HG03342 (cell line): ENCODE data around the gene DNAL4.
A peak's percentile ranks its signal among the peaks of the same experiment; 100 is the strongest.

Source experiments
- ATAC-seq: cut with Tn5 transposase; IDR thresholded peaks from one replicate; pipeline ENCODE4 v1.9.1; 2021; ENCODE audit warnings: mild to moderate bottlenecking, moderate library complexity; ENCODE audit not compliant: unreplicated experiment

Gene DNAL4

GRCh38 chr22:38760477-38761201 lies 33.3 kb downstream of the DNAL4 start:
- no peak for ATAC-seq

- ATAC-seq = no peak
Observed at GRCh38 chr22:38759005-38759404, 34.9 kb downstream of the DNAL4 start.

DNA sequence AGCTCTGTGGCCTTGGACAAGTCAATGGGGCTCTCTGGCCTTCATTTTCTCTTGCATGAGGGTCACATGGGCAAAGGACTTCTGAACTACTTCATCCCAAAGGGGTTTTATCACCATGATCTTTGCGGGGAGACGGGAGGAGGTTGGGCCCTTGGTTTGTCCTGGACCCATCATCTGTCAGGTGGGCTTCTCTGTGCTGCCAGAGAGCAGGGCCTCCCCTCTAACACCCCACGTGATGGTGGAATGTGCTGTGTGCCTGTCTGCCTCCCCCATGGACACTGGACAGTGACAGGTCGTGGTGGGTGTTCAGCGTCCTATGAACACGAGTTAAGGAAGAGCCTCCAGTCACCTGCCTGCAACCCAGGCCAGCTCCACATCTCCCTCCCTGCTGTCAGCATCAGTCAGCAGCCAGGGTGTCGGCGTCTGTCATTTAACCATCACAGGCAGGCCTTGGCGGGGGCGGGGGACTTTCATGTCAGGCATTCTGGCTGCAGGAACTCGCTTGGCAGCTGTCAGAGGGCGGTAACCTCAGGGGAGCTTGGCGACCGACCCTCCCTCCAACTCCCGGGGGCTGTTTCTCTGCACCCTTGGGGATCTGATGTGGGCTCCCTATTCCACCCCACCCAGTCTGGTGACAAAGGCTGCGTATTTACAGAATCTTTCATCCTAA lies 35.5 kb downstream of the DNAL4 start:
- no peak for ATAC-seq

- no peak for ATAC-seq
Observed at GRCh38 chr22:38757464-38757757, 36.5 kb downstream of the DNAL4 start.

GRCh38 chr22:38756711-38757463 lies 37.1 kb downstream of the DNAL4 start:
- no peak for ATAC-seq

- ATAC-seq = peak; percentile 57
Observed at GRCh38 chr22:38755911-38756532, 37.9 kb downstream of the DNAL4 start, which contains the start of gene SUN2. TSS of gene SUN2 (minus strand) at chr22:38755998. CDS start at chr22:38752628, 3,370 bp downstream.

DNA sequence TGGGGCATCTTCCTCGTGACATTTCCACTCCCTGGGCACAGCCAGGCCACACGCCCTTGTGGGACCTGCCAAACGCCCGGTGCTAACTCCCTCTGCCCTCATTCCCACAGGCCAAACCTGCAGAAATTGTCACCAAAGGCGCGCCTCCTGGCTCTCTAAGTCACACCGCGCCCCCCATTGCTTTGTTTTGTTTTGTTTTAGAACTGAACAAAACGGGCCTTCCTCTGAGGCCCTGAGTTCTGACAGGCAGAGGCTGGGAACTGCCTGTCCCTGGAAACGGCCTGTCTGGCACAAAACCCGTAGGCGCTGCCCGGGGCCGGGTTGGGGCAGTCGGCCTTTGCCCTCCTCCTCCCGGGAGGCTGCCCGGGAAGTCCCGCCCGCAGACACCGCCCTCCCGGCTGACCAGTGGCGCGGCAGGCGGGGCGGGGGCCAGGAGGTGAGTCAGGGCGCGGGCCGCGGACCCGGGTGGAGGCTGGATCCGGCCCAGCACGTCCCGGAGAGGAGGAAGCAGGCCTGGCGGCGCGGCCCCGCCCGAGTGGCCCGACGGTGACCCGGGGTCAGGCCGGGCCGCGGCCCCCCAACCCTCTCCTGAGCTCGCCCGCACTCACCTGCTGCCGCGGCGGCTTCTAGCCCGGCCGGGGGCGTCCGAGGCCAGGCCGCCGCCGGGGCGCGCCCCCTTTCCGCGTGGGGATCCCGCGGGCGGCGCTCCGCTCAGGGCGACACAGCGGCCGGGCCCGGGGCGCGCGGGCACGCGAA lies 38.6 kb downstream of the DNAL4 start:
- ATAC-seq = peak; percentile 26

- no peak for ATAC-seq
Observed at GRCh38 chr22:38754751-38755154, 39.2 kb downstream of the DNAL4 start.

- ATAC-seq = no peak
Observed at GRCh38 chr22:38753948-38754750, 39.8 kb downstream of the DNAL4 start.

- ATAC-seq = no peak
Observed at GRCh38 chr22:38751422-38752346, 42.3 kb downstream of the DNAL4 start.

GRCh38 chr22:38751066-38751421 lies 42.9 kb downstream of the DNAL4 start:
- ATAC-seq = no peak

DNA sequence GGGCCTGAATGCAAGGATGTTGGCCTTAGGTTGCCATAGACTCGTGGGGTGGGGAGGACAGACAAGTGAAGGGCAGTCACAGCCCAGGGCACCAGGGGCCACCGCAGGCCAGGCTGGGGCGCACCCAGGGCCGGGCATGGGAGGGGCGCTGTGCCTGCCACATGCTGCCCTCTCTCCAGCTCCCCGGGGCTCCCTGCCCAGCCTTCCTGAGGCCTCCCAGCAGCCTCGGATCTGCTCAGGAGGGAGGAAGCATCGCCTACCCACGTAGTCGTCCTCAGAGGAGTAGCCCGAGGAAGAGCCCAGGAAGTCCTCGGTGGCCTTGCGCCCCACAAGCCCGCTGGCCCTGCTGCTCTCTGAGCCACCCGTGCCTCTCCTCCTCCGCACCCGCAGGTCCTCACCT lies 43.3 kb downstream of the DNAL4 start:
- no peak for ATAC-seq

- ATAC-seq = no peak
Observed at GRCh38 chr22:38750104-38750503, 43.8 kb downstream of the DNAL4 start.

- ATAC-seq = no peak
Observed at GRCh38 chr22:38748487-38749136, 45.3 kb downstream of the DNAL4 start.

GRCh38 chr22:38745676-38746460 lies 48.1 kb downstream of the DNAL4 start:
- ATAC-seq = no peak

DNA sequence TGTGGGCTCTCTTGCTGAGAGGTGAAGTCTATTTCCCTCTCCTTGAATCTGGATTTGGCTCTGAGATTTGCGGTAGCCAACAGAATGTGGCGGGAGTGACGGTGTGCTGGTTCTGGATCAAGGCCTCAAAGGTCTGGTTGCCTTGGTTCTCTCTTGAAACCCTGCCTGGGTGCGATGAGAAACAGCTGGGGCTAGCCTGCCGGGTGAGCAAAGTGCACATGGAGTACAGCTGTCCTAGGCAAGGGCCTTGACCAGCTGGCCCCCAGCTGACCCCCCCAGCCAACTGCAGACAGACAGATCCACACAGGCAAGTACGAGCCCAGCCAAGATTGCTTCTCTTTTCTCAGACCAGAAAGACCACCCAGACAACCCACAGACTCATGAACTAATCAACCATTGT lies 49.0 kb downstream of the DNAL4 start:
- no peak for ATAC-seq

GRCh38 chr22:38742176-38742942 lies 51.6 kb downstream of the DNAL4 start:
- ATAC-seq = no peak
